C4-2B (cell line): Measurements from ENCODE around the gene GCLC.
A peak's percentile ranks its signal among the peaks of the same experiment; 100 is the strongest.
"Not testable (repeated sequence)": the region's sequence is repeated elsewhere in the genome, so short reads cannot be mapped to it uniquely, and the experiment has no call there.

ENCODE experiments used
- H3K27ac ChIP-seq: fragments of 450-650 bp; 2 replicates; pipeline ENCODE4 v1.5.1; 2017
- ZFX ChIP-seq: fragments of 450-650 bp; IDR thresholded peaks from 2 replicates; pipeline ENCODE4 v1.6.1; 2017
- TF ChIP-seq, protein P1 (sequence below): fragments of 450-650 bp; conservative IDR thresholded peaks from 2 replicates; pipeline ENCODE4 v1.5.1; 2017; ENCODE audit warnings: mild to moderate bottlenecking

GCLC gene

DNA sequence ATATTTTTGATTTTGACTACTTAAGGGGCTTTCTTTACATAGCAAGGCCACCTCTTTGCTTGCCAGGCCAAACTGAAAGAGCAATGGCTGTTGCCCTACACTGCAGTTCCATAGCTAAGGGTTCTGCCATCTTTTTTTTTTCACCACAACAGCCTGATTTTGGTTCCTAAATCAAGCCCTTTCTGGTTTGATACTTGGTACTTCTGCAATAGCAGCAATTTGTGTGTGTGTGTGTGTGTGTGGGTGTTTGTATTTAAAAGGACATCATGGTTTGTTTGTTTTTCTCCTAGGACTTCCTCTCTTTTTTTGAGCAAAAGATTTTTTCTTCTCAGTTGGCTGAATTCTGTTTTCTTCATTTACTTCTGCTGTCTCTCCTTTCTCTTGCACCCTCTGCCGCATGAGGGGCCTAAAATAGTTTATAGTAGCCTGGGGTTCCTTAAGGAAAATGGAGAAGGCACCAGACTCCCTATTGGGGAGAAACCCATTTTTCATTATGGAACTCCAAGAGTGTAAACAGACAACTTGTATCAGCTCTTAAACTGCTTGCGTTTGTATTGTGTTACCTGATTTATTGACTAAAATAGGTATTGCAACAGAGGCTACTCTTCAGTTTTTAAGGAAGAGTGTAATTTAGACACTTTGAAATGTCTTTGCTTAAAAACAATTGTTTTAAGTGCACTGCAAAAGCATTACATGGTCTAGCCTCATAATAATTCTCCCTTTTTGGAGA lies 12.2 kb upstream of the GCLC start:
- TF ChIP-seq, protein P1, sequence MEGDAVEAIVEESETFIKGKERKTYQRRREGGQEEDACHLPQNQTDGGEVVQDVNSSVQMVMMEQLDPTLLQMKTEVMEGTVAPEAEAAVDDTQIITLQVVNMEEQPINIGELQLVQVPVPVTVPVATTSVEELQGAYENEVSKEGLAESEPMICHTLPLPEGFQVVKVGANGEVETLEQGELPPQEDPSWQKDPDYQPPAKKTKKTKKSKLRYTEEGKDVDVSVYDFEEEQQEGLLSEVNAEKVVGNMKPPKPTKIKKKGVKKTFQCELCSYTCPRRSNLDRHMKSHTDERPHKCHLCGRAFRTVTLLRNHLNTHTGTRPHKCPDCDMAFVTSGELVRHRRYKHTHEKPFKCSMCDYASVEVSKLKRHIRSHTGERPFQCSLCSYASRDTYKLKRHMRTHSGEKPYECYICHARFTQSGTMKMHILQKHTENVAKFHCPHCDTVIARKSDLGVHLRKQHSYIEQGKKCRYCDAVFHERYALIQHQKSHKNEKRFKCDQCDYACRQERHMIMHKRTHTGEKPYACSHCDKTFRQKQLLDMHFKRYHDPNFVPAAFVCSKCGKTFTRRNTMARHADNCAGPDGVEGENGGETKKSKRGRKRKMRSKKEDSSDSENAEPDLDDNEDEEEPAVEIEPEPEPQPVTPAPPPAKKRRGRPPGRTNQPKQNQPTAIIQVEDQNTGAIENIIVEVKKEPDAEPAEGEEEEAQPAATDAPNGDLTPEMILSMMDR, result no peak
- no peak for TF ChIP-seq ZFX
- no peak overlapping the region for H3K27ac ChIP-seq

- not testable (repeated sequence) for H3K27ac ChIP-seq
Observed at GRCh38 chr6:53553600-53553999, 8.7 kb upstream of the GCLC start.

GRCh38 chr6:53551681-53552080 lies 6.8 kb upstream of the GCLC start:
- not testable (repeated sequence) for H3K27ac ChIP-seq

DNA sequence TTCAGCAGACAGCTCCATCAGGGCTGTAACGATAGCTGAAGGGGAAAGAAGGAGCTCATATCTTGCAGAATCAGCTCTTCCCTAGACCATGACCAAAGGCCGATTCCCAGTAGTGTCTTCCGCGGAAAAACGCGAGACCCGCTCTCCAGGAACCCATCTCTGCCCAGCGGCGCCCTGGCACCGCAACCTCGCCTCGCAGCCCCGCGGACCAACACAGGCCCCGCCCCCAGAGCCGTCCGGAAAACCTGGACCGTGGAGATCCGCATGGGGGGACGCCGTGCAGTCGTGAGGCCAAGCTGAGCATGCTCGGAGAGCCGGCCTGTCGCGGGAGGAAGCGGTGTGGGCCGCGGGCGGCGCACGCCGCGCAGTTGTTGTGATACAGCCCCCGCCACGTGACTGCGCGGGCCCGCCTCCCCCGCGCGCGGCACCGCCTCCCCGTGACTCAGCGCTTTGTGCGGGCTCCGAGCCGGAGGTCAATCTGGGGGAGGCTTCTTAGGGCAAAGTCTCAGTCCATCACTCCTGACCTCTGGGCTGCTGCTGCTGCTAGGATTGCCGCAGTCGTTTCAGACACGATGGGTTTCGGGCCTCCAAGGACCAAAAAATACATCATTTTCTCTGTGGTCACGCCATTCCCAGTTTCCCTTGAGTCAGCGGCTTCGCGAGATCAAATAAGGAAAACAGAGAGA lies 3.1 kb upstream of the GCLC start:
- TF ChIP-seq ZFX, result no peak
- TF ChIP-seq, protein P1, result no peak
- peak overlapping the region; percentile 80 for H3K27ac ChIP-seq

GRCh38 chr6:53547166-53547810 lies 2.4 kb upstream of the GCLC start:
- TF ChIP-seq, protein P1, result no peak
- no peak for TF ChIP-seq ZFX
- peak overlapping the region; percentile 80 for H3K27ac ChIP-seq

DNA sequence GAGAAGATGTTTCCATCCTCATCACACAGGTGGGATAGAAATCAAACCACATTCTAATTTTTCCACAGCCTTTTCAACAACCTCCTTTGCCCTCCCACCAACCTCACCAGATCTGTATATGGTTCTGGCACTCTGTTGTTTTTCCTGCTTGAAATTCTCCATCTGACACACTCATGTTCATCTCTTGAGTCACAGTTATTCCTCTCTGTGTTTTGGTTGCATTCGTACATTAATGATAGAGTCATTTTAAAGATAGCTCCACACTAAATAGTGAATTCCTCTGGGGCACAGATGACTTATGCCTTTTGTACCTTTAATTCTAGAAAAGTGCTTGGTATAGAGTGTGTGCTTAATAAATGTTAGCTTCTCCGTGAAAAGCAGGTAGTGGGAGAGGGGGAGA lies 1.4 kb upstream of the GCLC start:
- H3K27ac ChIP-seq, result no peak overlapping the region
- TF ChIP-seq, protein P1, result no peak
- no peak for TF ChIP-seq ZFX

DNA sequence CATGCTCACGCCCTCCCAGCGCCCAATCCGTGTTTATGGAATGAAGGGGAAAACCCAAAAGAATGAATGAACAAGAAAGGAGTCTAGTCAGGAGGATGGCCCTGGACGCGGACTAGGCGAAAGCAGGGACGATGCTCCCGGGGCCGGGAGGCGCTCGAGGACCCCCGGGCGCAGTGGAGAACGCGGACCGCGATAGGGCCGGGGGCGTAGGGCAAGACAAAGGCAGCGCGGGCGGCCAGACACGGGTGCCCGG lies 758 bp downstream of the GCLC start:
- H3K27ac ChIP-seq, result peak overlapping the region; percentile 96
- no peak for TF ChIP-seq ZFX
- TF ChIP-seq, protein P1, result no peak

- peak overlapping the region; percentile 96 for H3K27ac ChIP-seq
- TF ChIP-seq ZFX, result no peak
- TF ChIP-seq, protein P1, result no peak
Observed at GRCh38 chr6:53543359-53544216, 1.3 kb downstream of the GCLC start.
